ENCODE data around the gene MGAT3.

GRCh38 chr22:39469326-39469680, 12.5 kb downstream of the MGAT3 start:
- TF ChIP-seq CTCF (IDR thresholded peaks at IDR 0.05) (no peak), POLR2A (IDR thresholded peaks at IDR 0.05) (no peak), POLR2AphosphoS5 (IDR thresholded peaks at IDR 0.05) (no peak), EP300 (IDR thresholded peaks at IDR 0.05) (no peak)

All from upper lobe of left lung (tissue), 4 donors.